Measurements from ENCODE around the gene THRSP. TPM values are rescaled to one million over a fixed set of nuclear protein-coding genes. Genes with fewer than 3 reads are reported as not detected.
"Not testable (repeated sequence)": the region's sequence is repeated elsewhere in the genome, so short reads cannot be mapped to it uniquely, and the experiment has no call there.

The THRSP gene
- not detected in 2 replicates for total RNA-seq (2014; rRNA removed)
- not detected for polyA plus RNA-seq (2012)

DNA sequence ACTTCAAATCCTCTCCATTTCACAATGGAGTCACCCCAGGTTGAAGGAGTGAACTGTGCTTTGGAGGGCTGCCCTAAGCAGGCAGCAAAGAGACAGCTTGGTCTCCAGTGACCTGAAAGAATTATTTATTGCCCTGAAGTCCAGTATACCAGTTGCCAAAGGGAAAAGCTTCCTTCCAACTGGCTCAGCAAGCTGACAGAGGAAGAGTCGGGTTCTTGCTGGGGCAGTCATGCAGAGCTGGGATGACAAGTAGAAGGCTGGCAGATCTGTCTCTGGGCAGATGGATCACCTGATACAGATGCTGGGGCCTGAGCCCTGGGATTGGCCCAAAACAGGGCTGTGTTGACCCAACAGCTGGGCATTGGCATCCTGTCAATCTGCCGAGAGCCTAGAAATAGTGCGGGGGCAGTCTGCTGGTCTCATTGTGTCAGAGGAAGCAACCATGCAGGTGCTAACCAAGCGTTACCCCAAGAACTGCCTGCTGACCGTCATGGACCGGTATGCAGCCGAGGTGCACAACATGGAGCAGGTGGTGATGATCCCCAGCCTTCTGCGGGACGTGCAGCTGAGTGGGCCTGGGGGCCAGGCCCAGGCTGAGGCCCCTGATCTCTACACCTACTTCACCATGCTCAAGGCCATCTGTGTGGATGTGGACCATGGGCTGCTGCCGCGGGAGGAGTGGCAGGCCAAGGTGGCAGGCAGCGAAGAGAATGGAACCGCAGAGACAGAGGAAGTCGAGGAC is at the start of gene THRSP:
Gene THRSP, plus strand, starts transcription at position 422 of the 742 bp plus-strand sequence. Its CDS starts 21 bp downstream, at position 443.
- DNase-seq (ENCODE audit: low read depth): no peak

GRCh38 chr11:78014937-78015520 is 48.6 kb upstream of the THRSP start:
- DNase-seq (ENCODE audit: low read depth): not testable (repeated sequence)

DNA sequence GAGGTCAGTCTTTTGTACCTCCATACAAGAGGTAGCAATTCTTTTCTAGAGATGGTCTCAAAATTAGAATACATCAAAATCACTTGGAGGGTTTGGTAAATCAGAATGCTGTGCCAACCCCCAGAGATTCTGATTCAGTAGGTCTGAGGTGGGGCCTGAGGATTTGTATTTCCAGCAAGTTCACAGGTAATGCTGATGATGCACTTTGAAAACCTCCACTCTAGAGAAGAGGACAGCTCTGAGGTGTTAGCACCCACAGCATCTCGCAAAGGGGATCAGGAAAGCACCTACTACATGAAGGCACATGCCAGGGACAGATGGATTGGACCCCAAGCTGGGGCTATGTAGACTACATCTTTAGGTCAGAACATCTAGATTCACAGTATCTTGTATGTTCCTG is 47.8 kb upstream of the THRSP start:
- DNase-seq (ENCODE audit: low read depth): no peak

DNA sequence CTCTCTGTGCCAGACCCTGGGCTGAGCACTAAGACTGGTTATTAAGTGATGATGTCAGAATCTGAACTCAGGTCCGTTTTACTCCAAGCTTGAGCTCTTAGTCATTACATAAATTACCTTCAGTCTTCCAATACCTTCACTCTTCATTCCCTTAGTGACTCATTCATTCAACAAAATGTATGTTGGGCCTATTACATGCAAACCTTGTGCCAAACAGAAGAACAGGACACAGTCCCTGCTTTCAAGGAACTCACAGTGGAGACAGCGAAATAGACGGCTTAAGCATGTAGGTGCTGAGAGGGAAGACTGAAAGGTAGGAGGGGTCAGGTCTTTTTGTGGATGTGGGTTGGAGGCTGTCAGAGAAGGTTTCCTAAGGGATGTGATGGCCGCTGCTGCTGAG is 43.9 kb upstream of the THRSP start:
- DNase-seq (ENCODE audit: low read depth): no peak

- no peak for DNase-seq (ENCODE audit: low read depth)
Observed at GRCh38 chr11:78020246-78020645, 43.4 kb upstream of the THRSP start.

DNA sequence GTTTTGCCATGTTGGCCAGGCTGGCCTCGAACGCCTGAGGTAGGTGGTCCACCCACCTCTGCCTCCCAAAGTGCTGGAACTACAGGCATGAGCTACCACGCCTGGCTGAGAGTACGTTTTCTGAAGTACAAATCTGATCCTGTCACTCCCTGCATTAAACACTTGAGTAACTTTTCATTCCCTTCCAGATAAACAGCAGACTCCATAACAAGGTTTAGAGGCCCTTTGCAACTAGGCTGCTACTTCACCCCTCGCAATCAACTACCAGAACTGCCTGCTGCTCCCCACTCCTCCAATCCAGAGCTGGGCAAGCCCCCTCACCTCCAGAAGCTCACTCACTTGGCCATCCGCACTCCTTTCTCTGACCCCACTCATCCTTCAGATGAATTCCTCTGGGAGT is 42.0 kb upstream of the THRSP start:
- no peak for DNase-seq (ENCODE audit: low read depth)

GRCh38 chr11:78022397-78023396 is 41.0 kb upstream of the THRSP start, which contains the start of gene KCTD14:
TSS of gene KCTD14 (minus strand) at chr11:78023276. CDS start at chr11:78023249, 27 bp downstream.
- no peak for DNase-seq (ENCODE audit: low read depth)

- no peak for DNase-seq (ENCODE audit: low read depth)
Observed at GRCh38 chr11:78023426-78023825, 40.2 kb upstream of the THRSP start.

- DNase-seq (ENCODE audit: low read depth): no peak
Observed at GRCh38 chr11:78025378-78025777, 38.3 kb upstream of the THRSP start.

GRCh38 chr11:78027759-78028158 is 35.9 kb upstream of the THRSP start:
- no peak for DNase-seq (ENCODE audit: low read depth)

DNA sequence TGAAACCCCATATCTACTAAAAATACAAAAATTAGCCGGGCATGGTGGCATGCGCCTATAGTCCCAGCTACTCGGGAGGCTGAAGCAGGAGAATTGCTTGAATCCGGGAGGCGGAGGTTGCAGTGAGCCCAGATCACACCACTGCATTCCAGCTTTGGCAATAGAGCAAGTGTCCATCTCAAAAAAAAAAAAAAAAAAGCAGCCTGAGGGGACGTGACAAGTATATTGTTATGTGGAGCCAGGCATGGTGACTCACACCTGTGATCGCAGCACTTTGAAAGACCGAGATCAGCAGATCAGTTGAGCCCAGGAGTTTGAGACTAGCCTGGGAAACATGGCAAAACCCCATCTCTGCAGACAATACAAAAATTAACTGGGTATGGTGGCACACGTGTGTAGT is 35.2 kb upstream of the THRSP start:
- DNase-seq (ENCODE audit: low read depth): not testable (repeated sequence)

DNA sequence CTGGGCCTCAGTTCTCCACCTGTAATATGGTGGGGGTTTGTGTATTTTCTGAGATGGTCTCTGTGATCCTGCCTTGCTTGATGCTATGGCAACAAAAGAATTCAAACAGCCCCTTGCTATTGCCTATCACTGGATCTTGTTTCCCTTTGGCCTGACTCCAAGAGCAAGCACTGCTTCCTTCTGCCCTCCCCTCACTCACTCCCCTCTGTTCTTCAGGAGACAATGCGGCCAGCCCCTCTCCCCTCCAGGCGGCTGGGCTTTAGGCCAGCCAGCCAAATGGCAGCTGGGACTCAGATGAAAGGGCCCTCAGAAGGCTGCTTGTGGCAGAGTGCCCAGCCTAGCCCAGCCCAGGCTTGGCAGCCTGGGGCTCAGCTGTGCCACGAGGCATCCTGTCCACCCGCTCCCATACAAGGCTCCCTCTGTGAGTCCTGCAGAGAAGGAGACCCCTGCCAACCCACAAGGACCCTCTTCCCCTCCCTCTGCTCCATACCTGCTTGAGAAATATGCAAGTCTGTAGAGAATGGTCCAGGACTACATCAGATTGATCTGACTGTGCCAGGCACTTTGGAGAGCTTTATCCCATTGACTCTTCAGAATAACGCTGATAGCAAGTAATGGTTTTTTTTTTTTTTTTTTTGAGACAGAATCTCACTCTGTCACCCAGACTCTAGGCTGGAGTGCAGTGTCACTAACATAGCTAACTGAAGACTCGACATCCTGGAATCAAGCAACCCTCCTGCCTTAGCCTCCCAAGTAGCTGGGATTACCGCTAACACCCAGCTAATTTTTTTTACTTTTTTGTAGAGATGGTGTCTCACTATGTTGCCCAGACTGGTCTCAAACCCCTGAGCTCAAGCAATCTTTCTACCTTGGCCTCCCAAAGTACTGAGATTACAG is 33.0 kb upstream of the THRSP start:
- peak; percentile 72 for DNase-seq (ENCODE audit: low read depth)

DNA sequence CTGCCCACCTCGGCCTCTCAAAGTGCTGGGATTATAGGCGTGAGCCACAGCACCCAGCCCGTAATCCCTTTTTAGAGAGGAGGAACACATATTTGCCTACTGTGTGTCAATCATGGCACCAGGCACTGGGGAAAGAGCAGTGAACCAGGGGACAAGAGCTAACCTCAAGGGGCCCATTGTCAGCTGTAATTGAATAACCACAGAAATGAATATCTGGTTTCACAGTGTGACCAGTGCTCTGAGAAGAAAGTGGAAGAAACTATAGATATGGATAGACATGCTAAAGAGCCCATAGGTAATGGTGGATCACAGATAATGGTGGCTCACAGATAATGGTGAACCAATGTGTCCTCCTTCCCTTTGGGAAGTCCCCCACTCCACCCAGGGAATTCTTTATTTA is 32.0 kb upstream of the THRSP start:
- peak; percentile 32 for DNase-seq (ENCODE audit: low read depth)

DNA sequence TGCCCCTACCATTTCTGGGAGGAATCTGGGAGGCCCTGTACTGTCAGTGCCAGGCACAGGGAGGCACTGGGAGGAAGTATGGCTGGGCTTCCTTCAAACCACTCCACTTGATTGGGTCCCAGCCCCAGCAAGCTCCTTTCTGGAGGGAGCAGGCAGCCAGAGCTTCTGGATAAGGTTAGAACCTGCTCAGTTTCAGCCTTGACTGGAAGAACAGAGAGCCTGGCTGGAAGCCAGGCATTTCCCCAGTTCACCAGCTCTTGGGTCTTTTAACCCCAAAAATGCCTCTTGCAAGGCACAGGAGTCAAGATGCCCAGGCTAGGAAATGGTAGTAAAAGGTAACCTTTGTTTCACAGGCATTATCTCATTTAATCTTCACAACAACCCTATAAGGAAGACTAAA is 31.6 kb upstream of the THRSP start:
- no peak for DNase-seq (ENCODE audit: low read depth)

DNA sequence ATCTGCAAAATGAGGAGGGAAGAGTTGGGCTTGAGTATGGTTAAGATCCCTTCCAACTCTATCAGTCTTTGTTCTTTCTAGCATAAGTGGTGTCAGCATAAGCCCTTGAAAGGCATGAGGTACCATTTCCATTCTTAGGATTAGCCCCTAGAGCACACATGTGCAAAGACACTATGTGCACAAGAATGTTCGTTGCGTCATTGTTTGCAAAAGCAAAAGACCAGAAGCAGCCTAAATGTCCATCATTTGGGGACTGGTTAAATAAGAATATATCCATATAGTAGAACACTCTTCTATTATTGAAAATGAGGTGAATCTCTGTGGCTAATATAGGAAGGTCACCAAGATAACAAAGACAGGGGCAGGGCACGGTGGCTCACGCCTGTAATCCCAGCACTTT is 30.6 kb upstream of the THRSP start:
- DNase-seq (ENCODE audit: low read depth): no peak

GRCh38 chr11:78034623-78035022 is 29.0 kb upstream of the THRSP start:
- no peak for DNase-seq (ENCODE audit: low read depth)

DNA sequence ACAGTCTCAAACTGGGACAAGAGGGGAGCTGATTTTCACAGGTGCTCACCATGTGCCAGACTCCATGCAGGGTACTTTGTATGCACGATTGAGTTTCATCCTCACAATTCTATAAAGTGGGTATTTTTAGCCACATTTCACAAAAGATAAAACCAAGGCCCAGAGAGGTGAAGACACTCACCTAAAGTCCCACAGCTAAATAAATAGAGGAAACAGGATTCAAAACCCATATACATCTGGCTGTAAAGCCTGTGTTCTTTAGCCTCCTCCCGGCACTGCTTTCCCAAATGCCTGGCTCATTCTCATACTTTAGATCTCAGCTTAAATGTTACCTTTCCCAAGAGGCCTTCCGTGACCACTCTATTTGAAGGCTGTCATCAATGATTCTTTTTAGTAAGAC is 27.3 kb upstream of the THRSP start:
- no peak for DNase-seq (ENCODE audit: low read depth)

DNA sequence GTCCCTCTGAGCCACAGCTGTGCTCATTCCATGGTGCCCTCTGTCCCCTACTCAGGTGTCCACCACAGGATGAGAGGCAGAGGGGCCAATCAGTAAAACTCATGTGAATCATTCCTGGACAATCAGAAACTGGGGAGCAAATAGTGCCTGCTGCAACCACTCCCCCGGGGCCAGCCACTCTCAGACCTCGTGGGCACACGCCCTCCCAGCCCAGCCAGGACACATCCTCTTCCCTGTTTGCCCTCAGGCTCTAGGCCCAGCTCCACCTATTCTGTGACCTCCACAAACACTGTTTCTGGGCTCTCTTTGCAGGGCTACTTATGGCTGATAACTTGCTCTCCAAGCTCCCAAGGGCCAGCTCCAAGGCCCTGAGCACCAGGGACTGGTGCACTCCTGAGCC is 26.6 kb upstream of the THRSP start:
- peak; percentile 22 for DNase-seq (ENCODE audit: low read depth)

DNA sequence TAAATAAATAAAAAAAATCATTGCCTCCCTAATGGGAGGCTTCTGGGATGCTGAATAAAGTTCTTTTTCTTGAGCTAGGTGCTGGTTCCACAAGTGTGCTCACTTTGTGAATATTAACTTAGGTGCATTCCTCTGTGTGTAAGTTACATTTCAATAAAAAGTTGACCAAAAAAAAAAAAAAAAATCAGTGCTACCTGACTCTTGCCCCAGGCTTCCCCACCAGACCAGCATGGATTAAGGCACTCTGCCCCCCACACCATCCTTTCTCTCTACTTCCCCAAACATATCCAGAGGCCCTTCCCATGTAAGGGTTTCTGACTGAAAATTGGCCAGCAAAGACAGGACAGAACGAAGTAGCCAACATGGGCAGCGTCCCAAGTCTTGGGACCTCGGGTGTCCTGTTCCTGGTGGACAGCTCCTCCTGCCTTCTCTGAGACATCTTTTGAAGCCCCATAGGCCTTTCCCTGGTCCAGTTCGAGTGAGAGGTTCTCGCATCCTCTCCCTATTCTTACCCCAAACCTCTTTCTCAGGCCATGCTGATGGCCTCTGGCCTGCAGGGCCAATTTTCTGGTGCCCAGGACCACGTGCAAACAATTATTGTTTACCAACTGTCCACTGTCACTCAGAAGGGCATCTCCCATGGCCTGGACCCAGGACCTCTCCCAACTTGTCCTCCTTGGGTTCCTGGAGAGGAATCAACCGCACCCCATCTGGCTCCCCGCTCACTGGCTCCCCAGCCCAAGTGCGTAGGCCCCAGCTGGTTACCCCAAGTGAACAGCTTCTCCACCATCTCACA is 25.6 kb upstream of the THRSP start:
- DNase-seq (ENCODE audit: low read depth): no peak

- DNase-seq (ENCODE audit: low read depth): peak; percentile 83
Observed at GRCh38 chr11:78038697-78039313, 24.9 kb upstream of the THRSP start.

Measured in LHCN-M2 (cell line).